8988T (cell line): ENCODE results near the gene FH.

Experiments used
- DNase-seq: peaks from one replicate; pipeline ENCODE4 v3.0.0; 2011

FH gene

GRCh38 chr1:241520080-241520465 lies 518 bp upstream of the FH start:
- no peak for DNase-seq

DNA sequence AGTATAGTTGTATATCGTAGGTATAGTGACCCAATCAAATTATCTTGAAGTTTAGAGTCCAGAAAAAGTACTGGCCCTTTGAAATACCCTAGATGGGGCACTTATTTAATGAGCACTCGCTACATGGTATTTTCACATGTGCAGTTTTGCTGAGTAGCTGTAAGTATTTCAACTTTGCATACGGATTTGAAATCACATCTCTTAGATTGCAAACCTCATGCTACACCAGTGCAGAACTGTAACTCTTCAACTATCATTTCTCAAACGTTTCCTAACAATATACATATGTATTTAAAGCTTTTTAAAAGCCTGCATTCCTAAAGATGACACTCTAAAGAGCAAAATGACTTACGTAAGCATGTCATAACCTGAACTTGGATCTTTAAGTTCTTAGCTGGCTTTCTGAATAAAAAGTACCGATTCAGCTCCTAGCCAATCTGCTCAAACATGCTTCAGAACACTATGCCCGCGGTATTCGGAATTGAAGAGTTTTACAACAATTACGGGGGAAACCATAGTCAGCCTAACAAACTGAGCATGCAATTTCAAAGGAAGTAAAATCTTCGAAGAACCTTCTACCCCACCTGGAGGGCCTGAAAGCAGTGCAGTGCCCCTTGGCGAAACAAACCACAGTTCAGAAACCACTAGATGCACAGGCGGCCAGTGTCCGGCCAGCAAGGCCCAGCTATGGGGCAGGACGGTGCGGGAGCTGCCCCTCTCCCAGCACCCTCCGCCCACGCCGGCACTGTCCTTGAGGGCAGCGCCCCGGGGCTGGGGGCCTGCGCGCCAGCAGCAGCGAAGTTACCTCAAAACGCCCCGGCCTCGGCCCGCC lies 863 bp downstream of the FH start:
- no peak for DNase-seq

GRCh38 chr1:241513378-241513777 lies 6.2 kb downstream of the FH start:
- no peak for DNase-seq

DNA sequence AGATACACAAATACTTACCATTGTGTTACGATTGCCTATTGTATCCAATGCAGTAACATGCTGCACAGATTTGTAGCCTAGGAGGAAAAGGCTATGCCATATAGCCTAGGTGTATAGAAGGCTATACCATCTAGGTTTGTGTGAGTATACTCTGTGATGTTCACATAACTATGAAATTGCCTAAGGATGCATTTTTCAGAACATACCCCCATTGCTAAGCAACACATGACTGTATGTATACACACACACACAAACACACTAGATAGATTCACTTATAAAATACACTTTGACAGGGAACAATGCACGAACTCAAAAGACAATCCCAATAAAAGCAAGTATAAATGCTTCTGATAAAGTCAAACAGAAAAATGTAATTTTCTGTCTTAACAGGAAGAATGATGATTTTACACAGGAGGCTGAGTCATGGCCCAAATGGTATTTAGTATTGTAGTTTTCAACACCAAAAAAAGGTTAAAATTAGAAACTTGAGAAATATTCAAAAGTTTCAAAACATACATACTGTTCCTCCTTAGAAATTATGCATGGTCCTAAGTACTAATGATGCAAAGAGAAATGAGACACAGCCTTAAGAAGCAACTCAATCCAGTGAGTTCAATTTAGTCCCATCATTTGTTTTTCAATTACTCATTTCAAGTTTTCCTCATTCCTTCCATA lies 12.2 kb downstream of the FH start:
- DNase-seq: no peak

GRCh38 chr1:241503444-241503843 lies 16.1 kb downstream of the FH start:
- no peak for DNase-seq

- DNase-seq: no peak
These were observed 19.6 kb downstream of the FH start for GRCh38 chr1:241499910-241500309.

GRCh38 chr1:241495741-241496140 lies 23.8 kb downstream of the FH start:
- no peak for DNase-seq

GRCh38 chr1:241488739-241489138 lies 30.8 kb downstream of the FH start:
- no peak for DNase-seq

GRCh38 chr1:241485554-241485992 lies 34.0 kb downstream of the FH start:
- DNase-seq: no peak

DNA sequence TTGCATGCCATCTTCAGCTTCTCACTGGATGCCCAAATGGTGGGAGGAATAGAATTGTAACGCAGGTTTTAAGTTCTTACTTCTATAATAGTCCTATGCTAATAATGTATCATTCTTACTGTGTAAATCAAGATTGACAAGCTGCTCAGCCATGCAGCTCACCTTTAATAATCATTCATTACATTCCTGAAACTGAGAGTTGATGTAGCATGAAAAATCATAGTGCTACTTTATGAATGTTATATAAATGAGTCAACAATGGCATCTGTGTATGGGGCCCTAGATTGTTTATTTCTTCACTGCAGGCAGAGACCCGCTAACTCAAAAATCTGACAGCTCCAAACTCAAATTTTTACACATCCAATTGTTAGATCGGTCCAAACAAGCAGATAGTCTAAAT lies 34.4 kb downstream of the FH start:
- DNase-seq: no peak

GRCh38 chr1:241482761-241483250 lies 36.7 kb downstream of the FH start:
- no peak for DNase-seq

DNA sequence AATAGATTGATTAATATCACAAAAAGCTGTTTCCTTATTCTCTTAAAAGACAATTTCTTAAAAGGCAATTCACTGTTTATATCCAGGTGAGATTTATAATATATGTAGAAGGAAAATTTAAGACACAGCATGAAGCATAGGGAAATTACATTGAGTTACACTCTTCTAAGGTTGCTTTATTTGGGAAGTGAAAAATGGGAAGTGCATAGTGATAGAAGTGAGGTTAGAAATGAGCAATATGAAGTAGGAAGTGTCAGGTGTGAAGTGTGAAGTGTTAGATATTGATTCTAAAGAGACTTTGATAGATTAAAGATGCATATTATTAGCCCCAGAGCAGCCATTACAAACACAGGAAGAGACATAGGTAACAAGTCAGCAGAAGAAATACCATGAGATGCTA lies 40.3 kb downstream of the FH start:
- no peak for DNase-seq

GRCh38 chr1:241475671-241476070 lies 43.9 kb downstream of the FH start:
- DNase-seq: no peak

GRCh38 chr1:241473026-241473425 lies 46.5 kb downstream of the FH start:
- DNase-seq: no peak

GRCh38 chr1:241470908-241471590 lies 48.5 kb downstream of the FH start:
- DNase-seq: no peak

DNA sequence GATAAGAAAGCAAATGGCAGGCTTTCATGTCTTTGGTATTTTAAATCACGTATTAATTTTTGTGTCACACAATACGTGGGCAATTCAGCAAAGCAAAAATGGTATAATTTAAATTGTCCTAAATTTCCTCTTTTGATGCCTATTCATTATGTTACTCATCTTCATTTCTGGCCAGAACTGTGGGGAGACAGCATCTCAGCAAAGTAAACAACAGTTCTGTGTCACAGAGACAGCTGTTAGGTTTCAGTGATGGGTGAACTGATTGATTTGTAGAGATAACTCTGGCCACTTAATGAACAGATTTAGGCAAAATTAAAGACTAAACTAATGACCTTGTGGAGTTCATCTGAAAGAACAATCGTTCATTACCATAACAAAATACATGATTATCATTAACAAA lies 49.2 kb downstream of the FH start:
- DNase-seq: no peak

DNA sequence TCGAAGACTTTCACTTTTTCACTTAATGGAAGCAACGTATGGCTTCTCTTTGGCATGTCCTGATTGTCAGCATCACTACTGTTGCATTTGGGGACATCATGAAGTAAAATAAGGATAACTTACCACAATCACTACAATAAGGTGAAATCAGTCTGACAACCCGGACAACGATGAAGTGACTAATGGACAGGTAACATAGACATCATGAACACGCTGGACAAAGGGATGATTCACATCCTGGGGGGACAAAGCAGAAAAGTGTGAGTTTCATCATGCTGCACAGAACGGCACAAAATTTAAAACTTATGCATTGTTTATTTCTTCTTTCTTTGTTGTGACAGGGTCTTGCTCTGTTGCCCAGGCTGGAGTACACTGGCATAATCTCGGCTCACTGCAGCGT lies 53.9 kb downstream of the FH start:
- DNase-seq: no peak

DNA sequence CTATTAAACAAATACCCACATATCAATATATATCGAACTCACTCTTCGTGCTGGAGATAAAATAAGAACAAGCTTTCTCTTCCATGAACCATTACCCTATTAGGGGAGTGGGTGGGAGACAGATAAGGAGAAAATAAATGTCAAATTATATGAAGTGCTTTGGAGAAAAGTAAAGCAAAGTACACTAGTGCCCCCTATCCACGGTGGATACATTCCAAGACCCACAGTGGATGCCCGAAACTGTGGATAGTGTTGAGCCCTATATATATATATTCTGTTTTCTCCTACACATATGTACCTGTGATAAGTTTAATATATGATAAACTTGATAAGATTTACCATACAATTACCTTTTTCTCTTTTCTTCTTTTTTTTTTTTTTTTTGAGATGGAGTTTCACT lies 54.6 kb downstream of the FH start:
- DNase-seq: no peak

- no peak for DNase-seq
These were observed 57.2 kb downstream of the FH start for GRCh38 chr1:241462391-241462790.

DNA sequence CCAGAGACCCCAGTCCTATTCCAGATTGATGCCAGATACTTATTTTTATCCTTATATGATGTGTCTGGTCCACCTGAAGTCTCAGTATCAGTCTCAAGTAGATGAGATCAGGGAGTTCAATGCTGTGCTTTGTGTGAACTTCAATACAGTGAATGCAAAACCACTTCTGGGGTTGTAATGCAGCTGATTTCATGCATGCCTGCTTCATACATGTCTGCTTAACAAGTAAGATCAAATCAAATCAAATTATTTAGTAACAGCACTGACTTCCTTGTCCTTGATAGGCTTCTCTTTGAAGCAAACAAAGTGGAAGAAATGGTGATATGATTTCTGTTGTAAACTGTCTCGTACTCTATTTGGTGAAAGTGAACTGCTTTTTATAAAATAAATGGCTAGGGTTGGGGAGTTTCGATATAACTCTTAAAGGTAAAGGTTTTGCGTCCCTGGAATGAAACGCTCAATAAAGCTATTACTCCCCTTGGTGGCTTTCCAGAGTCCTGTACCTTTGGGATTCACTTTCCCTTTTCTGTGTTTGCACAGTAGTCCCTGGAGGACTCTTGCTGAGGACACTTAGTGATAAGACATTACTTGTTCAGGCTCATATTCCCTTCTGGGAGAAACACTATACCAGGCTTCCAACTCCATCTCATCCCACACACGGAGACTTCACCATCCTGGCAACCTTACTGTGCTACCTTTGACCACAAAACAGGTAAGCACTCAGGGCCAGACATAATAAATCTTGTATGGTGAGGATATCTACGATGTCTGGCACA lies 59.3 kb downstream of the FH start:
- DNase-seq: no peak

DNA sequence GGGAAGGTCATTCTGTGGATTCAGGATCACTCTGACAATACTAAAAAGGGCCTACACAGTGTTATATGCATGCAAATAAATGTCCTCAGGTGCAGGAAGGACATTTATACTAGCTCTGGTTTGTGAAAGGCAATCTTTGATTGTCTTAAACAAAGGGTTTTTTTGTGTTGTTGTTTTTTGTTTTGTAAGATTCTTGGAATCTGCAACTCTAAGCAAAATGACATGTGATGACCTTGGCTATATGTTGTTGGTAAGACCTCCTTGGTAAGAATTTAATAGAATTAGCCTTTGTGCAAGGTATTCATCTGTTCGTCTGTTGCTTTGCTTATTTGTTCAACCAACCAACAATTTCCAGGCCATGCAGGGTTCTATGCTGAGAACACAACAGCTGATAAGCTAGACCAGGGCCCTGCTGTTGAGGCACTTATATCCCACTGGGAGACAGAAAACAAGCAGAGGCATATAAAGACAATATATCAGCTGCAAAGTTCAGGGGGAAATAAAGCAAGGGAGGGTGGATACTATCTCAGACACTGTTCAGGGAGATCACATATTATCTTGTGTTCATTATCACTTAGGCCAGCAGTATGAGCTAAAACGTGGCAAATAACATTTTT lies 60.3 kb downstream of the FH start:
- no peak for DNase-seq

GRCh38 chr1:241457421-241457820 lies 62.1 kb downstream of the FH start:
- no peak for DNase-seq

DNA sequence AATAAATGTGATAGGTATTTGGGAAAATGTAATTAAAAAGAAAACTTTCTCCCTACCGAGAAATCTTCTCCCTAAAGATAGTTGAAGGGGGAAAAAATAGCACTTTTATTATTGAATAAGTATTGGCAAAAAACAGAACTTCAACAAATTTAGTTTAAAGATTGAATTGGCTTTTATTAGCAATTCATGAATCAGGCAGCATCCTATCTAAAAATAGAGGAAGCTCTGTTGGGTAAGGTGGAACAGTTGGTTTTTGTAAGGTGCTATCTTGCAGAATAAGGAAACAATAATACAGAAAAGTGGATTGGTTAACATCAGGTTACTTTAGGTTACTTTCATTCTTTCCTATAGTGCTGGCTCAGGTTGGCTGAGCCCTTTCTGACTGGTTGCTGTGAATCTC lies 62.8 kb downstream of the FH start:
- DNase-seq: no peak
